ENCODE measurements around the gene SASH1. TPM values are rescaled to one million over a fixed set of nuclear protein-coding genes. Genes with fewer than 3 reads are reported as not detected.

The SASH1 gene
- total RNA-seq, 1 experiment from 2014 or later, result 42.0 TPM

GRCh38 chr6:148422085-148422484 is 79.4 kb downstream of the SASH1 start:
- no peaks in the 10 kb centered on the region for H3K27me3 ChIP-seq (replicated peaks; ENCODE audit: control insufficient read depth, insufficient read depth, low read length)
- peaks cover 27% of the 10 kb centered on the region for H3K4me1 Mint-ChIP-seq (ENCODE audit: low read depth, unreplicated experiment)
- no peaks in the 10 kb centered on the region for H3K27me3 Mint-ChIP-seq (ENCODE audit: insufficient read depth, unreplicated experiment)
- peaks cover 1% of the 10 kb centered on the region for H3K36me3 Mint-ChIP-seq (ENCODE audit: insufficient read depth, unreplicated experiment)
- intact Hi-C loops (cut with micrococcal nuclease; ENCODE audit: unreplicated experiment), result no loop called here
- H3K4me3 Mint-ChIP-seq (ENCODE audit: unreplicated experiment), result no peak overlapping the region
- ChIA-PET CTCF (no interaction called here), POLR2A (no interaction called here)
- H3K9me3 ChIP-seq, result no peaks in the 10 kb centered on the region
- no TSS peak for BruUV-seq (replicated peaks)
- no peaks in the 10 kb centered on the region for H3K36me3 ChIP-seq (ENCODE audit: control insufficient read depth, insufficient read depth, low read length)
- no peak overlapping the region for H3K4me3 ChIP-seq (ENCODE audit: low read depth, low read length)
- no peak for DNase-seq
- no peak for TF ChIP-seq CTCF (IDR thresholded peaks at IDR 0.05; ENCODE audit: insufficient read depth in 1 of 2, low read depth in 1 of 2, low read length in 1 of 2, severe bottlenecking in 1 of 2, unreplicated experiment in 1 of 2)
- no peak overlapping the region for H3K27ac Mint-ChIP-seq (ENCODE audit: unreplicated experiment)
- peaks cover 23% of the 10 kb centered on the region for H3K4me1 ChIP-seq
- no peaks in the 10 kb centered on the region for H3K9me3 Mint-ChIP-seq (ENCODE audit: unreplicated experiment)

DNA sequence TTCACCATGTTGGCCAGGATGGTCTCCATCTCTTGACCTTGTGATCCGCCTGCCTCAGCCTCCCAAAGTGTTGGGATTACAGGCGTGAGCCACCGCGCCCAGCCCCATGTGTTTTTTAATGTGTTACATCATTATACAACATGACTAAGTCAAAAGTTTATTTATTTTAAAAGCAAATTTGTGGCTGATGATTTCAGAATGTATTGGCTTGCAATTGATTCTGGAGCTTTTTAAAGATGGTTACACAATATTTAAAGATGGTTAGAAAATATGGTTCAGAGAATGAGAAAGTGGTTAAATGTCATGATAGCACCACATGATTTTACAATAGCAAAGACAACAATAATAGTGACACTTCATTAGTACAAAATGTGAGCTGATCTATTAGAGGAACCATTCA is 80.5 kb downstream of the SASH1 start:
- intact Hi-C loops (cut with micrococcal nuclease; ENCODE audit: unreplicated experiment), result no loop called here
- Mint-ChIP-seq H3K4me1 (ENCODE audit: low read depth, unreplicated experiment) (peaks cover 30% of the 10 kb centered on the region), H3K9me3 (ENCODE audit: unreplicated experiment) (no peaks in the 10 kb centered on the region), H3K4me3 (ENCODE audit: unreplicated experiment) (no peak overlapping the region), H3K27ac (ENCODE audit: unreplicated experiment) (no peak overlapping the region), H3K36me3 (ENCODE audit: insufficient read depth, unreplicated experiment) (no peaks in the 10 kb centered on the region), H3K27me3 (ENCODE audit: insufficient read depth, unreplicated experiment) (no peaks in the 10 kb centered on the region)
- no peak for DNase-seq
- ChIA-PET CTCF (interaction anchor here (0.6 kb wide), 1 partner anchor 36 kb away, joined by 3 read pairs; no protein-coding TSS in a partner anchor), POLR2A (no interaction called here)
- Histone ChIP-seq H3K9me3 (no peaks in the 10 kb centered on the region), H3K4me3 (ENCODE audit: low read depth, low read length) (no peak overlapping the region), H3K27me3 (replicated peaks; ENCODE audit: control insufficient read depth, insufficient read depth, low read length) (no peaks in the 10 kb centered on the region), H3K4me1 (peaks cover 31% of the 10 kb centered on the region), H3K36me3 (ENCODE audit: control insufficient read depth, insufficient read depth, low read length) (no peaks in the 10 kb centered on the region)
- no TSS peak for BruUV-seq (replicated peaks)
- TF ChIP-seq CTCF (IDR thresholded peaks at IDR 0.05; ENCODE audit: insufficient read depth in 1 of 2, low read depth in 1 of 2, low read length in 1 of 2, severe bottlenecking in 1 of 2, unreplicated experiment in 1 of 2), result no peak

GRCh38 chr6:148423601-148424270 is 81.1 kb downstream of the SASH1 start:
- H3K36me3 ChIP-seq (ENCODE audit: control insufficient read depth, insufficient read depth, low read length), result no peaks in the 10 kb centered on the region
- Mint-ChIP-seq H3K27me3 (ENCODE audit: insufficient read depth, unreplicated experiment) (no peaks in the 10 kb centered on the region), H3K9me3 (ENCODE audit: unreplicated experiment) (no peaks in the 10 kb centered on the region), H3K4me1 (ENCODE audit: low read depth, unreplicated experiment) (peaks cover 30% of the 10 kb centered on the region), H3K4me3 (ENCODE audit: unreplicated experiment) (no peak overlapping the region), H3K36me3 (ENCODE audit: insufficient read depth, unreplicated experiment) (no peaks in the 10 kb centered on the region), H3K27ac (ENCODE audit: unreplicated experiment) (no peak overlapping the region)
- no peaks in the 10 kb centered on the region for H3K9me3 ChIP-seq
- TF ChIP-seq CTCF (IDR thresholded peaks at IDR 0.05; ENCODE audit: insufficient read depth in 1 of 2, low read depth in 1 of 2, low read length in 1 of 2, severe bottlenecking in 1 of 2, unreplicated experiment in 1 of 2), result no peak
- no peaks in the 10 kb centered on the region for H3K27me3 ChIP-seq (replicated peaks; ENCODE audit: control insufficient read depth, insufficient read depth, low read length)
- BruUV-seq (replicated peaks), result no TSS peak
- ChIA-PET POLR2A (no interaction called here), CTCF (interaction anchor here (0.6 kb wide), 1 partner anchor 36 kb away, joined by 3 read pairs; no protein-coding TSS in a partner anchor)
- intact Hi-C loops (cut with micrococcal nuclease; ENCODE audit: unreplicated experiment), result no loop called here
- DNase-seq, result no peak
- H3K4me1 ChIP-seq, result peaks cover 32% of the 10 kb centered on the region
- no peak overlapping the region for H3K4me3 ChIP-seq (ENCODE audit: low read depth, low read length)
